ENCODE results near the gene GMEB1.

GRCh38 chr1:28680151-28680550, 11.6 kb downstream of the GMEB1 start:
- no peak for TF ChIP-seq ZFP3 (CRISPR knock-in tag; IDR thresholded peaks at IDR 0.05)
- no peak for TF ChIP-seq ZFP30 (CRISPR knock-in tag; IDR thresholded peaks at IDR 0.05)
- TF ChIP-seq PATZ1 (CRISPR knock-in tag; IDR thresholded peaks at IDR 0.05; ENCODE audit: borderline replicate concordance) = no peak
- TF ChIP-seq PPARA (CRISPR knock-in tag; IDR thresholded peaks at IDR 0.05; ENCODE audit: borderline replicate concordance) = no peak
- no peak for TF ChIP-seq ZNF70 (CRISPR knock-in tag; IDR thresholded peaks at IDR 0.05)
- TF ChIP-seq POU6F1 (CRISPR knock-in tag; IDR thresholded peaks at IDR 0.05; ENCODE audit: borderline replicate concordance, low read depth) = no peak
- TF ChIP-seq CREB5 (CRISPR knock-in tag; IDR thresholded peaks at IDR 0.05; ENCODE audit: low read depth) = no peak
